PC-3 (cell line): Measurements from ENCODE around the gene KIF14. TPM values are rescaled to one million over a fixed set of nuclear protein-coding genes. Genes with fewer than 3 reads are reported as not detected.
"Not testable (repeated sequence)": the region's sequence is repeated elsewhere in the genome, so short reads cannot be mapped to it uniquely, and the experiment has no call there.

ENCODE experiments used
- ATAC-seq: fragments of 200-7000 bp; cut with Tn5 transposase; 2 replicates; pipeline ENCODE4 v1.9.1; 2020; ENCODE audit warnings: mild to moderate bottlenecking, moderate library complexity
- BruUV-seq: library from RNA; stranded (reverse); fragments of 400-500 nt; replicated peaks from 2 replicates; lab custom pipeline; 2021; lab: Mats Ljungman, UMichigan
- CTCF ChIA-PET: fragments of 300-600 bp; sonication (Branson Sonifier 250); formaldehyde crosslinking; loops from one replicate; lab custom pipeline; 2022; ENCODE audit warnings: antibody characterized with exemption; lab: Charles Lee
- POLR2A ChIA-PET: fragments of 300-600 bp; sonication (Branson Sonifier 250); formaldehyde crosslinking; loops from one replicate; lab custom pipeline; 2022; ENCODE audit warnings: antibody characterized with exemption; ENCODE audit not compliant: unreplicated experiment; lab: Charles Lee
- DNase-seq: peaks from one replicate; pipeline ENCODE4 v3.0.0-alpha.2; 2015
- H2AFZ ChIP-seq: fragments of 300-600 bp; sonication (generic); 2 replicates; pipeline ENCODE4 v1.6.0; 2016; ENCODE audit warnings: antibody characterized with exemption, low read length
- H3F3A ChIP-seq: fragments of 300-600 bp; sonication (generic); one replicate; pipeline ENCODE4 v1.6.0; 2017; ENCODE audit warnings: antibody characterized with exemption, low read length, control low read depth, mild to moderate bottlenecking; ENCODE audit not compliant: unreplicated experiment
- H3K27ac ChIP-seq: fragments of 300-600 bp; sonication (generic); 2 replicates; pipeline ENCODE4 v1.5.1; 2016; ENCODE audit warnings: mild to moderate bottlenecking, low read length
- H3K27me3 ChIP-seq: fragments of 300-600 bp; sonication (generic); 2 replicates; pipeline ENCODE4 v1.6.1; 2016; ENCODE audit warnings: low read length, mixed read lengths
- H3K36me3 ChIP-seq: fragments of 300-600 bp; sonication (generic); 2 replicates; pipeline ENCODE4 v1.6.1; 2016; ENCODE audit warnings: low read depth, mixed run types, low read length, mixed read lengths
- H3K4me1 ChIP-seq: fragments of 300-600 bp; sonication (generic); 2 replicates; pipeline ENCODE4 v1.5.1; 2016; ENCODE audit warnings: low read length; ENCODE audit not compliant: insufficient read depth
- H3K4me2 ChIP-seq: fragments of 300-600 bp; sonication (generic); 2 replicates; pipeline ENCODE4 v1.6.0; 2016; ENCODE audit warnings: low read length
- H3K4me3 ChIP-seq: fragments of 300-600 bp; sonication (generic); 2 replicates; pipeline ENCODE4 v1.5.1; 2016; ENCODE audit warnings: mild to moderate bottlenecking, low read length, mixed read lengths
- H3K79me2 ChIP-seq: fragments of 300-600 bp; sonication (generic); 2 replicates; pipeline ENCODE4 v1.6.1; 2017; ENCODE audit warnings: low read length, mixed read lengths
- H3K9ac ChIP-seq: fragments of 300-600 bp; sonication (generic); 2 replicates; pipeline ENCODE4 v1.6.0; 2016; ENCODE audit warnings: mild to moderate bottlenecking, low read length
- H3K9me2 ChIP-seq: fragments of 300-600 bp; sonication (generic); replicated peaks from 2 replicates; pipeline ENCODE4 v1.6.1; 2016; ENCODE audit warnings: mixed run types, low read length, mixed read lengths
- H3K9me3 ChIP-seq: fragments of 300-600 bp; sonication (generic); 2 replicates; pipeline ENCODE4 v1.6.1; 2016; ENCODE audit warnings: low read length, mixed read lengths
- H4K20me1 ChIP-seq: fragments of 300-600 bp; sonication (generic); 2 replicates; pipeline ENCODE4 v1.6.1; 2016; ENCODE audit warnings: low read length, mixed read lengths
- EZH2 ChIP-seq: fragments of 300-600 bp; sonication (generic); IDR thresholded peaks from one replicate; pipeline ENCODE4 v1.6.1; 2017; ENCODE audit warnings: antibody characterized with exemption, mild to moderate bottlenecking, low read length; ENCODE audit not compliant: unreplicated experiment
- EZH2phosphoT487 ChIP-seq: fragments of 300-600 bp; sonication (generic); IDR thresholded peaks from 2 replicates; pipeline ENCODE4 v1.6.1; 2018; ENCODE audit warnings: mild to moderate bottlenecking, antibody characterized with exemption, low read length, borderline replicate concordance
- intact Hi-C: fragments of 100-400 bp; cut with micrococcal nuclease; formaldehyde crosslinking; loops from 2 replicates; pipeline ENCODE4 v1.9.0; 2023
- total RNA-seq: library from RNA; depleted of rRNA; stranded (reverse); fragments of >200 nt; gene quantifications from 2 replicates; pipeline ENCODE4 v1.2.3, GENCODE V29; 2014
- TF ChIP-seq, protein P1 (sequence below): fragments of 300-600 bp; sonication (generic); conservative IDR thresholded peaks from 2 replicates; pipeline ENCODE4 v1.5.1; 2017; ENCODE audit warnings: antibody characterized with exemption, low read depth, mild to moderate bottlenecking, low read length

The KIF14 gene
- total RNA-seq, 1 experiment from 2014 or later, result 23.6 TPM

DNA sequence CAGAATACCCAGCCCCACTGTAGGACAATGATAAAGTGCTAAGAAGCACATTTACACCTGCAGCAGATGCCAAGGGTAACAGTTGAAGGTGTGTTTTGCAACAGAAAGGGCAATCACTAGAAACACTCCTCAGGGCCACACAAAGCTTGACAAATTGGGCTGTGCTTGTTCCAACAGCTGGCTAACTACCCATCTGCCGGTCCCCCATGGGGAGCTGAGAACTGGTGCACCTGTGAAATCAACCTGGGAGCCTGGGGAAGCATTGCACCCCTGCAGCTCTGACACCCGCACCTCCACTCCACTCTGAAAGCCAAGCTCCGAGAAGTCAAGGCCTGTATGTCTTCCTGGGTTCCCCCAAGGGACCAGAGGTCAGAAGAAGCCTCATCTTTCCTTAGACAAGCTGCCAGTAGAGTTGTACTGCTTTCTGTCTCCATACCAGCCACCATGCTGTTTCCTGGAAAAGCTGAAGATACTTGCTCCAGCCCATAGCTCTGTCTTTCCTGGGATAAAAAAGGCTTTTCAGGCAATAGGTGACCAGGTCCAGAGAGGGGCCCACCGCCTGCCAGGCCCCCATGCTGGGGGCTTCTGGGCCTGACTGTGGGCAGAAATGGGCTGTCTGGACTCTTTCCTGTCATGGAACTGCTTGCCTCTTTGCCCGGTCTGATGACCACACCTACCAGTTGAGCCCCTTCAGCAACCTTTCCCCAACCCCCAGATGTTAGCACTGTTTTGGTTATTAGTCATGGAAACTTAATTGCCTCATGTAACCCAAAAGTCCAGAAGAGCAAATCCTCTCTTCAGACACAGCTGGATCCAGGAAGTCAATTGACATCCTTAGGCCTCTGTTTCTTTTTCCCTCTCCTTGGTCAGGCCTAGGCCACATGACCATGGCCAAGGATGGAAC lies 93.6 kb downstream of the KIF14 start:
- no peak overlapping the region for H2AFZ ChIP-seq
- ATAC-seq (no peak), DNase-seq (no peak)
- no TSS peak for BruUV-seq
- H3K4me2 ChIP-seq, result no peak overlapping the region
- TF ChIP-seq EZH2phosphoT487 (no peak), EZH2 (no peak)
- TF ChIP-seq, protein P1, sequence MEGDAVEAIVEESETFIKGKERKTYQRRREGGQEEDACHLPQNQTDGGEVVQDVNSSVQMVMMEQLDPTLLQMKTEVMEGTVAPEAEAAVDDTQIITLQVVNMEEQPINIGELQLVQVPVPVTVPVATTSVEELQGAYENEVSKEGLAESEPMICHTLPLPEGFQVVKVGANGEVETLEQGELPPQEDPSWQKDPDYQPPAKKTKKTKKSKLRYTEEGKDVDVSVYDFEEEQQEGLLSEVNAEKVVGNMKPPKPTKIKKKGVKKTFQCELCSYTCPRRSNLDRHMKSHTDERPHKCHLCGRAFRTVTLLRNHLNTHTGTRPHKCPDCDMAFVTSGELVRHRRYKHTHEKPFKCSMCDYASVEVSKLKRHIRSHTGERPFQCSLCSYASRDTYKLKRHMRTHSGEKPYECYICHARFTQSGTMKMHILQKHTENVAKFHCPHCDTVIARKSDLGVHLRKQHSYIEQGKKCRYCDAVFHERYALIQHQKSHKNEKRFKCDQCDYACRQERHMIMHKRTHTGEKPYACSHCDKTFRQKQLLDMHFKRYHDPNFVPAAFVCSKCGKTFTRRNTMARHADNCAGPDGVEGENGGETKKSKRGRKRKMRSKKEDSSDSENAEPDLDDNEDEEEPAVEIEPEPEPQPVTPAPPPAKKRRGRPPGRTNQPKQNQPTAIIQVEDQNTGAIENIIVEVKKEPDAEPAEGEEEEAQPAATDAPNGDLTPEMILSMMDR, result no peak
- H3K27ac ChIP-seq, result no peak overlapping the region
- CTCF ChIA-PET, result no interaction called here
- intact Hi-C loops, result no loop called here
- H3K9ac ChIP-seq, result no peak overlapping the region
- no peaks in the 10 kb centered on the region for H3F3A ChIP-seq
- no peaks in the 10 kb centered on the region for H3K36me3 ChIP-seq
- H3K79me2 ChIP-seq, result no peaks in the 10 kb centered on the region
- no peak overlapping the region for H3K4me3 ChIP-seq
- H3K27me3 ChIP-seq, result no peaks in the 10 kb centered on the region
- H3K4me1 ChIP-seq, result peaks cover 7% of the 10 kb centered on the region; the same call in 1 of the 2 replicates
- H3K9me2 ChIP-seq, result no peaks in the 10 kb centered on the region
- no peaks in the 10 kb centered on the region for H4K20me1 ChIP-seq
- no peaks in the 10 kb centered on the region for H3K9me3 ChIP-seq
- POLR2A ChIA-PET, result no interaction called here

DNA sequence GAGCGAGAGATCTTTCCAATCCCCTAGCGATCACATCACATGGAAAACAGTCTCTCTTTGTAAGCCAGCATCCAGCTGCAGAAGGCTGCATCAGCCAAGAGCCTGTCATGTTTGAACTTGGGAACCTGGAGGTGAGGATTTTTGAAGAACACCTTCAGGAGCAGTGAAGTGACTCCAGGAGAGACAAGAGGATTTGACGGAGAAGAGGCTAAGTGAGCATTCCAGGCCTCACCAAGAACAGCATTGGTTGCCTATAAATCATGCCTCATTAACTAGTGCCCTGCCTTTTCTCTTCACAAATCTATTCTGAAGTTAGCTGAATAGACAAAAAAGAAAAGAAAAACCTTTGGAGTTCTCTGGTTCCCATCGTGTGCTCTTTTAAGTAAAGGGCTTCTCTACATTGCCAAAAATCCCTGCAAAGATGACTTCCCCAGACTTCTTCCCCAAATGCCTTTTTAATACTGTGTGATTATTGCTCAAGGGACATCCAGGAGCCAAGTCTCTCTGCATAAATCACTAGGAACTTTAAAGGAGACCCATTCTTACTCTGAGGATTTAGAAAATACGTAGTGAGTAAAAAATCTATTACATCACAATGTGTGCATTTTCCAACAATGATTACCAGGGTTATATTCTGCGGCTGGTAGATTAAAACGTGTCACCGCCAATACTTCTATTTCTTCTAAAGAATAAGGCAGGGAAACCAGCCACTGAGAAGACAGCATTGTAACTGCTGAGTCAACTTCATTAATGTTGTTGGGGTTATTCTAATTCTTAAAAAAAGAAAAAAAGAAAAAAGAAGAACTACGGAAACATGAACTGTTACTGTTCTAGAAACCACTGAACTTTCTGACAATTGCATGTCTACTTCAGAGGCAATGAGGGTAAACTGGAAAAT lies 95.2 kb downstream of the KIF14 start:
- ChIA-PET CTCF (no interaction called here), POLR2A (no interaction called here)
- TF ChIP-seq EZH2phosphoT487 (no peak), EZH2 (no peak)
- TF ChIP-seq, protein P1, result no peak
- Histone ChIP-seq H3K4me1 (peaks cover 7% of the 10 kb centered on the region; the same call in 1 of the 2 replicates), H3K9me2 (no peaks in the 10 kb centered on the region), H3K27ac (no peak overlapping the region), H3K4me2 (no peak overlapping the region), H3K27me3 (no peaks in the 10 kb centered on the region), H2AFZ (no peak overlapping the region), H3K9me3 (no peaks in the 10 kb centered on the region), H3K79me2 (no peaks in the 10 kb centered on the region), H3K36me3 (no peaks in the 10 kb centered on the region), H3F3A (no peaks in the 10 kb centered on the region), H4K20me1 (no peaks in the 10 kb centered on the region), H3K9ac (no peak overlapping the region), H3K4me3 (no peak overlapping the region)
- DNase-seq (no peak), ATAC-seq (no peak)
- intact Hi-C loops, result no loop called here
- no TSS peak for BruUV-seq

DNA sequence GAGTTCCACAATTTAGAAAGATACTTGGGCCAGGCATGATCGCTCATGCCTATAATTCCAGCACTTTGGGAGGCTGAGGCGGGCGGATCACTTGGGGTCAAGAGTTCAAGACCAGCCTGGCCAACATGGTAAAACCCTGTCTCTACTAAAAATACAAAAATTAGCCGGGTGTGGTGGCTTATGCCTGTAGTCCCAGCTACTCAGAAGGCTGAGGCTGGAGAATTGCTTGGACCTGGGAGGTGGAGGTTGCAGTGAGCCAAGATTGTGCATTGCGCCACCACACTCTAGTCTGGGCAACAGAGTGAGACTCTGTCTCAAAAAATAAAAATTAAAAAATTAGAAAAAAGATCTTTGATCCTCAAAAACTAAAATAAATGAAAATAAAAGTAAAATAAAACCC lies 96.0 kb downstream of the KIF14 start:
- H3K9ac ChIP-seq, H3K27ac ChIP-seq: not testable (repeated sequence)

More for the DNA sequence above, 96.0 kb downstream of the KIF14 start:
- H4K20me1 ChIP-seq, ATAC-seq, H3K79me2 ChIP-seq, H3K9me3 ChIP-seq, BruUV-seq, H3F3A ChIP-seq, H3K36me3 ChIP-seq, H3K4me1 ChIP-seq, H3K4me2 ChIP-seq, POLR2A ChIA-PET, intact Hi-C loops, DNase-seq, H3K4me3 ChIP-seq, H3K9me2 ChIP-seq, H2AFZ ChIP-seq, H3K27me3 ChIP-seq: not testable (repeated sequence)
- CTCF ChIA-PET, result interaction anchor here (0.8 kb wide), 1 partner anchor 654 kb away, joined by 3 read pairs; no protein-coding TSS in a partner anchor
